A673 (cell line): Measurements from ENCODE around the gene DLG5.

ENCODE experiments used
- EZH2 ChIP-seq: fragments of 200-600 bp; sonication (generic); IDR thresholded peaks from 2 replicates; pipeline ENCODE4 v1.6.1; 2017; ENCODE audit warnings: borderline replicate concordance, low read depth, mild to moderate bottlenecking, mixed read lengths, antibody characterized with exemption, low read length; ENCODE audit not compliant: poor library complexity, severe bottlenecking
- TF ChIP-seq, protein P1 (sequence below): fragments of 300-800, 200-600 bp; sonication (generic); conservative IDR thresholded peaks from 2 replicates; pipeline ENCODE4 v1.5.1; 2017; ENCODE audit warnings: low read depth, mild to moderate bottlenecking, antibody characterized with exemption, low read length, moderate library complexity, mixed read lengths

DNA sequence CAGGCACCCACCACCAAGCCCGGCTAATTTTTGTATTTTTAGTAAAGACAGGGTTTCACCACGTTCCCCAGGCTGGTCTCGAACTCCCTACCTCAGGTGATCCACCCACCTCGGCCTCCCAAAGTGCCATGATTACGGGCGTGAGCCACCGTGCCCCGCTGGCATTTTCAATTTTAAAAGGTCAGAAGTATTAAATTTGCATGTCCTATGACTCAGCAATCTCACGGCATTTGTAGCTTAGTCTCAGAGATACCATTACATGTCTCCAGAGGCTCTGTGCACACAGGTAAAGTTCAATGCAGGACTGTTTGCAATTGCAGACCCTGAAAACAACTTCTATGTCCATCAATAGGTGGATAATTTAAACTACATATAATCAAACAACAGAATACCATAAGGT, 99.2 kb downstream of the DLG5 start:
- TF ChIP-seq, protein P1, sequence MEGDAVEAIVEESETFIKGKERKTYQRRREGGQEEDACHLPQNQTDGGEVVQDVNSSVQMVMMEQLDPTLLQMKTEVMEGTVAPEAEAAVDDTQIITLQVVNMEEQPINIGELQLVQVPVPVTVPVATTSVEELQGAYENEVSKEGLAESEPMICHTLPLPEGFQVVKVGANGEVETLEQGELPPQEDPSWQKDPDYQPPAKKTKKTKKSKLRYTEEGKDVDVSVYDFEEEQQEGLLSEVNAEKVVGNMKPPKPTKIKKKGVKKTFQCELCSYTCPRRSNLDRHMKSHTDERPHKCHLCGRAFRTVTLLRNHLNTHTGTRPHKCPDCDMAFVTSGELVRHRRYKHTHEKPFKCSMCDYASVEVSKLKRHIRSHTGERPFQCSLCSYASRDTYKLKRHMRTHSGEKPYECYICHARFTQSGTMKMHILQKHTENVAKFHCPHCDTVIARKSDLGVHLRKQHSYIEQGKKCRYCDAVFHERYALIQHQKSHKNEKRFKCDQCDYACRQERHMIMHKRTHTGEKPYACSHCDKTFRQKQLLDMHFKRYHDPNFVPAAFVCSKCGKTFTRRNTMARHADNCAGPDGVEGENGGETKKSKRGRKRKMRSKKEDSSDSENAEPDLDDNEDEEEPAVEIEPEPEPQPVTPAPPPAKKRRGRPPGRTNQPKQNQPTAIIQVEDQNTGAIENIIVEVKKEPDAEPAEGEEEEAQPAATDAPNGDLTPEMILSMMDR: no peak
- no peak for TF ChIP-seq EZH2
